Activated naive CD8-positive, alpha-beta T cell treated with anti-CD3 and anti-CD28 coated beads, Interleukin-2, amount 50 U/mL, for 16 hours (primary cell): ENCODE measurements around the gene CCR5.
"Not testable (repeated sequence)": the region's sequence is repeated elsewhere in the genome, so short reads cannot be mapped to it uniquely, and the experiment has no call there.

Experiments
- DNase-seq: peaks from one replicate; pipeline ENCODE4 v3.0.0-alpha.2; 2020; ENCODE audit warnings: low read depth, low spot score

The CCR5 gene

DNA sequence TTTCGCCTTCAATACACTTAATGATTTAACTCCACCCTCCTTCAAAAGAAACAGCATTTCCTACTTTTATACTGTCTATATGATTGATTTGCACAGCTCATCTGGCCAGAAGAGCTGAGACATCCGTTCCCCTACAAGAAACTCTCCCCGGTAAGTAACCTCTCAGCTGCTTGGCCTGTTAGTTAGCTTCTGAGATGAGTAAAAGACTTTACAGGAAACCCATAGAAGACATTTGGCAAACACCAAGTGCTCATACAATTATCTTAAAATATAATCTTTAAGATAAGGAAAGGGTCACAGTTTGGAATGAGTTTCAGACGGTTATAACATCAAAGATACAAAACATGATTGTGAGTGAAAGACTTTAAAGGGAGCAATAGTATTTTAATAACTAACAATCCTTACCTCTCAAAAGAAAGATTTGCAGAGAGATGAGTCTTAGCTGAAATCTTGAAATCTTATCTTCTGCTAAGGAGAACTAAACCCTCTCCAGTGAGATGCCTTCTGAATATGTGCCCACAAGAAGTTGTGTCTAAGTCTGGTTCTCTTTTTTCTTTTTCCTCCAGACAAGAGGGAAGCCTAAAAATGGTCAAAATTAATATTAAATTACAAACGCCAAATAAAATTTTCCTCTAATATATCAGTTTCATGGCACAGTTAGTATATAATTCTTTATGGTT, at the start of gene CCR5:
Gene CCR5 (plus strand): TSS at position 108 of the 680 bp plus-strand sequence. CDS start 1,957 bp downstream, outside the sequence.
- DNase-seq, result no peak

DNA sequence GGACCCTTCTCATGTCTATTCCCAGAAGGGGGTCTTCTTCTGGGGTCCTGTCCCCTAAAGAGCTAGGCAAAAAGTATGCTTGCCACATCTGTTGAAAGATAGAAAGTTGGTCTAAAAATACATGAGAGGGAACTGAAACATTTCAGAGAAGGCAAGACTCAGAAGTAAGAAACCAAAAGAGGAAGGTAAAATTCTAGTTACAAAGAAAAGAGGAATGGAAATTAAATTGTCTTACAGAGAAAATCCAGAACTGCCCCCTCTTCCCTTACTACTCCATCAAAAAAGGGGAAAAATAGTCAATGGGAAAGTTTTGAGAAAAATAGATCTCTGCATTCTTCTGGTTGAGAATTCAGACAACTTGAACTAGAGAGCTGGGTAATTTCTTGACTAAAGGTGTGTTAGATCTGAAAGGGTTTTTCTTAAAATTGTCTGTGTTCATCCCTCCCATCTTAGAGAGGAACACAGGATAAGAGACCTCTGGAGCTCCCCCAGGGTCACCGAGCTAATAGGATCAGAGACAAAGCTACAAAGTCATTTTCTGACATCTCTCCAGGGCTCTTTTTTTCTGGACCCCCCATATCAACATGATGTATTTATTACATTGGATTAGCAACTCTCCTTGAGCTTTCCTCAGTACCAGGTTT, 49.2 kb upstream of the CCR5 start:
- no peak for DNase-seq

DNA sequence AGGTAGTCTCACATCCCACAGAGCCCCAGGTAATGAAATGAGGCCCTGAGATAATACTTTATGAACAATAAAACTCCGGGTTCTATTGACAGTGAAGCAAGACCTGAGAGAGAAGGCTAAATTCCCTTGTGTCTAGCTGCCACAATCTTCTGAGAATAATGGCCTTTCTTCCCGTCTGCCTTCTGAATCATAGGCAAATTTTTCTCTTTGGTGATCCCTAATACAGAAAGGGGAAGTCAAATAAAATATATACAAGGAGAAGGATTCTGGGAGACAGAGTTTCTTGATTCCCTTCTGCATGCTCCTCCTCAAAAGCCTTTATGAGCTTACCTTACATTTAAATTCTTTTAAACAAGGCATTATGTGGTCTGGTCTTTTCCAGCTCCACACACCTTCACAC, 46.7 kb upstream of the CCR5 start:
- no peak for DNase-seq

DNA sequence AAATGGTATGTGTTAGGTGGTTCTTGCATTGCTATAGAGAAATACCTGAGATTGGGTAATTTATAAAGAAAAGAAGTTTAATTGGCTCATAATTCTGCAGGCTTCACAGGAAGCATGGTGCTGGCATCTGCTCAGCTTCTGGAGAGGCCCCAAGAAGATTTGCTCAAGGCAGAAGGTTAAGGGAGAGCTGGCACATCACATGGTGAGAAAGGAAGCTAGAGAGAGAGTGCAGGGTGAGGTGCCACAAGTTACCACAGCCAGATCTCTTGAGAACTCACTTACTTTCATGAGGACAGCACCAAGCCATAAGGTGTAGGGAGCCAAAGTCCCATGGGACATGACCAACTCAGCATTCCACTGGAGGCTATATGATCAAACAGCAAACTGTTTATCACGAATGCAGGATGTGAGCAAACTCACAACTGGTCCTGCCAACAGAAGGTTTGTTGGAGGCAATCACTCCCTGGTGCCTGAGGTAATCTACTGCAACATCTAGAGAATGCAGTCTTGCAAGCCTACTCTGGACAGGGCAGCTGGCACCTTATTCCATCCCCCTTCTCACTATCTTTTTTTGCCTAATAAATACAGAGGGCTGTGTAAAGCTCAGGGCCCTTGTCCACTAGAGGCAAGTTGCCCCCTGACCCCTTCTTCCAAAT, 45.0 kb upstream of the CCR5 start:
- no peak for DNase-seq

DNA sequence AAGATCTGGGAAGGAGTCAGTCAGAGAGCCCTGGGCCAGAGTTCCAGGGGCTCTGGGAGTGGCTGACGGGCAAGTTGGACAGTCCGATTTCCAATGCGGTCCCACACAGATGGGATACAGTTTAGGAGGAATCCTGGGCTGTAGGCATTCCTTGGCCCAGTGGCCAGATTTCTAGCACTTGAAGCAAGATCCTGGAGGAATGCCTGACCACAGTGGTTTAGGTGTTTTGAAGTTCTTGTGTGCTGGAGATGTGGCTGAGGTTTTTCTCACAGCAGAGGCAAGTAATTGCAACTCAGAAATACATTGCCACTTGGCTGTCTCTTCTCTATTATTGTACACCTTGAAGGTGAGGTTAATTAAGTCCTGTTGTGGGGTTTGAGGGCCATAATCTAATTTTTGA, 40.1 kb upstream of the CCR5 start:
- DNase-seq, result not testable (repeated sequence)

DNA sequence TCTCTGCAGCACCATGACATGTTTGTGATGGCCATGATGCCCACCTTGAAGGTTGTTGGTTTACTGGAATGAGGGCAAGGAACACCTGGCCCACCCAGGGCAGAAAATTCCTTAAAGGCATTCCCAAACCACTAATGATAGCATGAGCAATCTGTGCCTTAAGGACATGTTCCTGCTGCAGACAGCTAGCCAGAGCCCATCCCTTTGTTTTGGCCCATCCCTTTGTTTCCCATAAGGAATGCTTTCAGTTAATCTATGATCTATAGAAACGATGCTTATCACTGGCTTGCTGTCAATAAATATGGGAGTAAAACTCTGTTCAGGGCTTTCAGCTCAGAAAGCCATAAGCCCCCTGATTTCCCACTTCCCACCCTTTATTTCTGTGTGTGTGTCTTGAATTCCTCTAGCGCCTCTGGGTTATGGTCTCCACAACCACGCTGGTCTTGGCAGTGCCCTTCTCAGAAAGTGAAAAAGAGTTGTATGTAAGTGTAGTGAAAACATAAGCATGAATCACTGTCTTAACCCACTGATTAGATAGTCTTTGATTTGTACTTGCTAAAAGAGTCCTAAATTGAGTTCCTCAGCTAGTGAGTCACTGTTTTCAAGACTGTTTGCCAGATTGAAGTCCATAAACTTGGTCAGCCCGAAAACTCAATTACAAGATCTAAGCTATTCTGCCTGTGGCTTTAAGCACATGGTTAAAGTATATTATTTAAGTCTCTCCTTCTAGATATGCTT, 35.8 kb upstream of the CCR5 start:
- DNase-seq, result no peak

DNA sequence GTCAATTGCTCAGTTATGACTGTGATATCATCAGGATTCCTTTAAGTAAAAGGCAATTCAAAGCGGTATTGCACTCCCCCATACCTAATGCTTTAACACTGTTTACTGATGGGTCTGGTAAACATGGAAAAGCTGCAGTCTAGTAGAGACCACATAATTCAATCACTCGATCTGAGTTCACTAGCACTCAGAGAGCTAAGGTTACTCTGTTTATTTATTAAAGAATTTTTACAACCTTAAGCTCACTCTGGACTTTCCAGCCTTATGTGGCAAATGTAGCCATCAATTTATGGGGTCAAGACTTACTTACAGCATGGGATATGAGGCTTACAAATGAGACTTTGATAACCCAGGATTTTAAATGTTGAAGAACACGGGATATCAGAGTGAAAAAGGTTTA, 35.2 kb upstream of the CCR5 start:
- DNase-seq, result no peak

DNA sequence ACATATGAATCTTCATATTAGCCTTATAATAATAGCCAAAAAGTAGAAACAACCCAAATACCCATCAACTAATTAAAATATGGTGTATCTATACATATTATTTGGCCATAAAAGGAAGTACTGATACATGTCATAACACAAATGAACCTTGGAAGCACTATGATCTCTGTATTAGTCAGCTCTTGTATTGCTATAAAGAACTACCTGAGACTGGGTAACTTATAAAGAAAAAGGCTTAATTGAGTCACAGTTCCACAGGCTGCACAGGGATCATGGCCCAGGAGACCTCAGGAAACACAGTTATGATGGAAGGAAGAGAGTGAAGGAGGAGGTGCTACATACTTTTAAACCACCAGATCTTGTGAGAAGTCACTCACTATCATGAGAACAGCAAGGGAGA, 32.8 kb upstream of the CCR5 start:
- DNase-seq, result no peak

DNA sequence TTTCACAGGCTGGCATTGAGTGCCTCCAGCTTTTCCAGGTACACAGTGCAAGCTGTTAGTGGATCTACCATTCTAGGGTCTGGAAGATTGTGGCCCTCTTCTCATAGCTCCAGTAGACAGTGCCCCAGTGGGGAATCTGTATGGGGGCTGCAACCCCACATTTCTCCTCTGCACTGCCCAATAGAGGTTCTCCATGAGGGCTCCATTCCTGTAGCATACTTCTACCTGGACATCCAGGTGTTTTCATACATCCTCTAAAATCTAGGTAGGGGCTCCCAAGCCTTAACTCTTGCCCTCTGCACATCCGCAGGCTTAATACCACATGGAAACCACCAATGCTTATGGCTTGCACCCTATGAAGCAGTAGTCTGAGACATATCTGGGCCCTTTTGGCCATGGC, 31.9 kb upstream of the CCR5 start:
- no peak for DNase-seq

DNA sequence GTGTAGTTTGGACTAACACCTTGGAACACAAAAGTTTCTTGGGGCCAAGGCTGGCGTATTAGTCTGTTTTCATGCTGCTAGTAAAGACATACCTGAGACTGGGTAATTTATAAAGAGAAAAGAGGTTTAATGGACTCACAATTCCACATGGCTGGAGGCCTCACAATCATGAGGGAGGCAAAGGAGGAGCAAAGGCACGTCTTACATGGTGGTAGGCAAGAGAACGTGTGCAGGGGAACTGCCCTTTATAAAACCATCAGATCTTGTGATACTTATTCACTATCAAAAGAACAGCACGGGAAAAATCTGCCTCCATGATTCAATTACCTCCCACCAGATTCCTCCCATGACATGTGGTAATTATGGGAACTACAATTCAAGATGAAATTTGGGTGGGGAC, 26.3 kb upstream of the CCR5 start:
- DNase-seq, result no peak

DNA sequence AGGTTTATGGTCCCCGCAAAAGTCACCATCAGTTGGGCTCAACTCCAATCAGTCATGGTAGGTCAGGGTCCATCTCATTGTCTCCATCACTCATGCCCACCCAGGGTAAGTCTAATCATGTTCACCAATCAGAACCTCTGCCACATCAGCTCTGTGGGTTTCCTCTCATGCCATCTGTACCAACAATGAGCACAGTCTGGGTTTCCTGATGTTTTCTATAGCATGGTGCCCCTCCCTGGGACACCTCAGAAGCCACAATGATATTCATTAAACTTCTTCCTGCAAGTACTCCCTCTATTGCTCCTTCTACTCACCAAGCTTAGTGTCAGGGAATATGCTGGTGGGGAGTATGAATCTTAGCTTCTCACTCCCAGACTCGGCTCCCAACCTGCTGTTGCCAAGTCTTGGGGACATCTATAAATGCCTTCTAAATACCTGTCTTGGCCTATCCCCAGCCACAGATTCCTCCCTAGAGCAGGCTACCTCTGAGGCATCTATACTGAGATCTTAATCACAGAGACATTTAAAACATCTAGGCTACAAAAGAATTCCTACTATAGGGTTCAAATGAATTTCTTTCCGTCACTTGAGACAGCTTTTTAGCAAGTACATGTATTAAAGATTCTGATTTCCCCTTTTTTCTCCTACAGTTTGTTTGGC, 21.8 kb upstream of the CCR5 start:
- DNase-seq, result no peak

DNA sequence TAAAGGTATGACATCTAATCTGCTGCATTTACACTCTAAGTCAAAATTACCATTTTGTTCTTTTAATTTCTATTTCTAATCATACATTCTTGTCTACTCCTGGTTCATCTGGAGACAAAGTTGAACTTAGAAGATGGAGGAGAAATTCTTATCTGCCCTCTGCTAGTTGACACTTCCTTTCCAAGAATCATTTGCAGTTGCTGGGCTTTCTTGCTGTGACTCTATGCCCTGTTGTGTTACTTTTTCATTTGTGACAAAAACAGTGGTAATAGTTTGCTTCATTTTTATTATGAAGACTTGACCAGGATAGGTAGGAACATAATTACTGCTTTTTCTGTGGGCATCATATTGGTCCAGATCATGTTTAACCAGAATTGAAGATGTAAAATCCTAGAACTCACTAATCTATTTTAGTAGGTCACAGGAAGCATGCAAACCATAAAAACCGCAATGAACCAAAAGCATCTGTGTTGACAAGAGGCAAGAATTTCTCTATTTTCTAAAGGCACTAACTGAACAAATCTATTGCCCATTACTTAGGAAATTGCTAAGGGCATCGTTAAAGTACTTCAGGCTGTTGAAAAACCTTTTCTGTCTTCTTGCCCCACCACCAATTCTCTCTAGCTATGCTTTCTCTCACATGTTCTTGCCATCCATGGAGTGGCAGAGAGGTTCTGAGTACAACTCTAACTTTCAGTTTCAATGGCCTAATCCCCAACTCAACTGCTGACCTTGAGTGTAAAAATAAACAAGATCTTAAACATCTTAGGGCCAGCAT, 21.1 kb upstream of the CCR5 start:
- DNase-seq, result no peak

DNA sequence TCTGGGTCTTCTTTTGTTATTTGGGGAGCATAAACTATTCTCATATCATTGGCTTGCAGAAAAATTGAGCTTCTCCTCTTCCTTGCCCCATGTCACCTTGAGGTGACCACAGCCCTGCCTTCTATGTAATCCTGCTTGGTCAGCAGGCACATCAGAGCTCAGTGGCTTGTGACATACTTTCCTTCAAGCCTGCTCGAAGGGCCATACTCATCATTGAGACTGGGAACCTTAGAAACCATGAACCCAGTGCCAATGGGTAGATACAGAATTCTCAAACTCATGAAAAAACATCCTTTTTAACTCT, 20.5 kb upstream of the CCR5 start:
- DNase-seq, result no peak

DNA sequence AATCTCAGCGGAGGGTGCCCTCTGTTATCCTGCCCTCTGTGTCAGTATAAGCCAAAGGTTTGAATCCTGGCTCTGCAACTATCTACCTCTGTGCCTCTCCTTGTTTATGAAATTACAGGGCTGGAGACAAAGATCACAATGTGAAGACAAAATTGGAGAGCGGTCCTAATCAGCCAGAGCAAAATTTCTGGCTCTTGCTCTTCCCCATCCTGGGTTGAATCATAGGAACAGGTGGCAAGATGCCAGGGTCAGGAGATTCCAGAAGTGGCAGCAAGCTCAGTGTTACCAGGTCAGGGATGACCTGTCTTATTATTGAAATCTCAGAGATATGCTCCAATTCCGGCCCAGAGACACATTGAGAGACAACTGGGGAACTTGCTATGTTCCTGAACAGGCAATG, 19.1 kb upstream of the CCR5 start:
- DNase-seq, result no peak

DNA sequence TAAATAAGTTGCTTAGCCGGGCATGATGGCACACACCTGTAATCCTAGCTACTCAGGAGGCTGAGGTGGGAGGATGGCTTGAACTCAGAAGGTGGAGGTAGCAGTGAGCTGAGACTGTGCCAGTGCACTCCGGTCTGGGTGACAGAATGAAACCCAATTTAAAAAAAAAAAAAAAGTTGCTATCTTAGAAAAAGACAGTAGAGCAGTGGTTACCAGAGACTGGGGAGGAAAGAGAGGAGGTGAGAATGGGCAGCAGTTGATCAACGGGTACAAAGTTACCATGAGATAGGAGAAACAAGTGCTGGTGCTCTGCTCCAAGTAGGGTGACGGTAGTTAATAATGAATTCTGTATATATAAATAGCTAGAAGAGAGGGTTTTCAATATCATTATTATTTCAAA, 17.7 kb upstream of the CCR5 start:
- no peak for DNase-seq

DNA sequence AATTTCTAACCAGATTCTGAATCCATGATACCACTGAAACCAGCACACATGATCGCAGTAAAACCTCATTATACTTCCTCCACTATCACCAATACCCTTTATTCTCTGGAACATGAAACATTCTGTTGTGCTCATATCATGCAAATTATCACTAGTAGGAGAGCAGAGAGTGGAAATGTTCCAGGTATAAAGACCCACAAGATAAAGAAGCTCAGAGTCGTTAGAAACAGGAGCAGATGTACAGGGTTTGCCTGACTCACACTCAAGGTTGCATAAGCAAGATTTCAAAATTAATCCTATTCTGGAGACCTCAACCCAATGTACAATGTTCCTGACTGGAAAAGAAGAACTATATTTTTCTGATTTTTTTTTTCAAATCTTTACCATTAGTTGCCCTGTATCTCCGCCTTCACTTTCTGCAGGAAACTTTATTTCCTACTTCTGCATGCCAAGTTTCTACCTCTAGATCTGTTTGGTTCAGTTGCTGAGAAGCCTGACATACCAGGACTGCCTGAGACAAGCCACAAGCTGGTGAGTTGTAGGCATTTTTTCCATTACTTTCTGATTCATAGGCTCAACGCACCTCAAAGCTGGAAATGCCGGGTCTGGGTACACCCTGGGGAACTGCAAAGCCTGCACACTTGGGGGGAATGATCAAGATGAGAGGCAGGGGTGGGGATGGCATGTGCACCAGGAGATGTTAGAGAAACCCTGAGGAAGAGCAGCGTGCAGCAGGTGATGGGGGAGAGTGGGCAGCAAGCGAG, 16.9 kb upstream of the CCR5 start, which contains the start of gene CCR2:
Gene CCR2 (plus strand): TSS at position 465 of the 764 bp plus-strand sequence. CDS start 3,417 bp downstream, outside the sequence.
- no peak for DNase-seq

DNA sequence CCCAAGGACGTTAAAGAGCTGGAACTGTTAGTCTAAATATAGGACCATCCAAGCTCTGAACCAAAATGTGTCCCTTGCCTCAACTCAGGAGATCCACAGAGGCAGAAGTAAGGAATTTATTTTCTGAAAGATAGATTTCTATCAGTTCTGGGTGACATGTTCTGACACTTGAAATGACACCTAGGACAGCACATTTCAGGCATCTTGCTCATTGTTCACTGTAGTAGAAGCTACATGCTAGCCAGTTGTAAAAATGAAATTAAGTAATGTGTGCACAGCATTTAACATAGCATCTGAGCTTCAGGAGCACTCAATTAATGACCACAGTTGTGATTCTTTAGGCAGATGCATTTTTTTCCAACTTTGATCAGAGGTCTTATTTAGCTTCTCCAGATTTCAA, 16.3 kb upstream of the CCR5 start:
- DNase-seq, result no peak

DNA sequence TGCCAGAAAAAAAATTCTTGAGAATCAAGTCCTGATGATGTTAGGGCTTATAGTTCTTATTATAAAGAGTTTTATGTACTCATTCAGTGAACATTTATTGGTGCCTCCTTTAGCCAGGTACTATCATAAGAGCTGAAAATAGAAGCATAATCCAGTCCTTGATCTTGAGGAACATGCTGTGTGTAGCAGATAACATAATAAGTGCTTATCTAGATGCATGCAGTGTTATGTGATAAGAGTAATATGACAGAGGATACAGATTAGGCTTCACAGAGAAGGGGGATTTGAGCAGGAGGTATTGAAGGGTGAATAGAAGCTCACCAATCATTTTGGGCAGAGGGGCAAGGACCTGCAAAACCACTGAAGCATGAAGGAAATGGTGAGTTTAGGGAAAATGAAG, 15.8 kb upstream of the CCR5 start:
- DNase-seq, result no peak

DNA sequence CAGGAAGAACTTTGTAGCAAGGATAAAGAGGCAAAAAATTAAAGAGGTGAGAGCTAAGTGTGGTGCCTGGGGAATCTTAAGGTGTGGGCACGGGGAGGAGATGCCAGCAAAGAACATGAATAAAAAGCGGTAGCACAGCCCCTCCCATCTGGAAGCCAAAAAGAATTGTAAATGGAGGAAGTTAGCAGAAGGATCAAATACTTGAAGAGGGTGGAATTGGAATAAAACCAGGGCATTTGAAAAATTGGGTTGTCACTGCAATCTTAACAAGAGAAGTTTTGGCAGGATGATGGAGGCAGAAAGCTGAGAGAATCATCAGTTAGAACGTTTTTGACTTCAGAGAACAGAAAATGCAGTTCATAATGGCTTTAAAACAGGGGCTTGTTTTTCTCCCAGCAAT, 14.5 kb upstream of the CCR5 start:
- DNase-seq, result no peak

DNA sequence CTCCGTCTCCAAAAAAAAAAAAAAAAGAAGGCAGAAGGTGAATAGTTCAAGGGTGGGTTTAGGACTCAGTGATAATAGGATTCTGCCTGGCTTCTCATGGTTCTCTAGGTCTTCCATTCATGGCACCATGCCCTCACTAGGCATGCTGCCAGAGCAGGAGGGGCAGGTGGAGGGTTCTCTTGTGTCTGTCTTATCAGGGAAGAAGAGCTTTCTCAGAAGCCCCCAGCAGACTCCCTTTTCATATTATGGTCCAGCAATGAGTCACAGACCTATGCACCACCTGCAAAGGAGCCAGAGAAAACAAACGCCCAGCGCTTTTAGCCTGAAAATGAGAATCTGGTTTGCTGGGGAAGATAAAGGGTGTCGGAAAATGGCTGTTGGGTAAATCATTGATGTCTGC, 13.8 kb upstream of the CCR5 start:
- DNase-seq, result no peak
